Measurements from ENCODE around the gene DPEP2.

DPEP2 gene

GRCh38 chr16:68009157-68009735, 10.0 kb upstream of the DPEP2 start:
- Histone ChIP-seq H3K4me2 (no peak overlapping the region), H2AFZ (ENCODE audit: low read depth) (no peak overlapping the region), H3K79me2 (ENCODE audit: insufficient read depth, low read depth) (no peaks in the 10 kb centered on the region), H3K4me3 (IDR thresholded peaks at IDR 0.05; ENCODE audit: insufficient read depth, low read depth, low read length) (no peak overlapping the region), H3K27ac (no peak overlapping the region), H3K4me1 (ENCODE audit: low read depth, poor library complexity, severe bottlenecking) (no peaks in the 10 kb centered on the region), H4K20me1 (ENCODE audit: insufficient read depth) (no peaks in the 10 kb centered on the region), H3K27me3 (ENCODE audit: insufficient read depth, low read depth) (no peaks in the 10 kb centered on the region), H3K9ac (no peak overlapping the region), H3K36me3 (ENCODE audit: insufficient read depth) (no peaks in the 10 kb centered on the region)
- TF ChIP-seq CTCF (conservative IDR thresholded peaks at IDR 0.05; ENCODE audit: low read depth, low read length) = no peak

GRCh38 chr16:68005786-68006286, 6.6 kb upstream of the DPEP2 start:
- Histone ChIP-seq H3K4me2 (no peak overlapping the region), H3K36me3 (ENCODE audit: insufficient read depth) (no peaks in the 10 kb centered on the region), H3K27ac (no peak overlapping the region), H3K27me3 (ENCODE audit: insufficient read depth, low read depth) (no peaks in the 10 kb centered on the region), H3K4me1 (ENCODE audit: low read depth, poor library complexity, severe bottlenecking) (no peaks in the 10 kb centered on the region), H2AFZ (ENCODE audit: low read depth) (peak overlapping the region; percentile 6; the same call in 1 of the 2 replicates), H3K79me2 (ENCODE audit: insufficient read depth, low read depth) (no peaks in the 10 kb centered on the region), H3K9ac (no peak overlapping the region), H3K4me3 (IDR thresholded peaks at IDR 0.05; ENCODE audit: insufficient read depth, low read depth, low read length) (no peak overlapping the region), H4K20me1 (ENCODE audit: insufficient read depth) (no peaks in the 10 kb centered on the region)
- TF ChIP-seq CTCF (conservative IDR thresholded peaks at IDR 0.05; ENCODE audit: low read depth, low read length) = no peak

GRCh38 chr16:68005211-68005610, 5.9 kb upstream of the DPEP2 start:
- Histone ChIP-seq H2AFZ (ENCODE audit: low read depth) (no peak overlapping the region), H3K4me3 (IDR thresholded peaks at IDR 0.05; ENCODE audit: insufficient read depth, low read depth, low read length) (no peak overlapping the region), H3K4me1 (ENCODE audit: low read depth, poor library complexity, severe bottlenecking) (no peaks in the 10 kb centered on the region), H3K79me2 (ENCODE audit: insufficient read depth, low read depth) (no peaks in the 10 kb centered on the region), H3K4me2 (no peak overlapping the region), H3K27me3 (ENCODE audit: insufficient read depth, low read depth) (no peaks in the 10 kb centered on the region), H3K36me3 (ENCODE audit: insufficient read depth) (no peaks in the 10 kb centered on the region), H3K27ac (no peak overlapping the region), H4K20me1 (ENCODE audit: insufficient read depth) (no peaks in the 10 kb centered on the region), H3K9ac (no peak overlapping the region)
- no peak for TF ChIP-seq CTCF (conservative IDR thresholded peaks at IDR 0.05; ENCODE audit: low read depth, low read length)

- H3K4me2 ChIP-seq = no peak overlapping the region
- no peaks in the 10 kb centered on the region for H3K27me3 ChIP-seq (ENCODE audit: insufficient read depth, low read depth)
- H3K4me3 ChIP-seq (IDR thresholded peaks at IDR 0.05; ENCODE audit: insufficient read depth, low read depth, low read length) = no peak overlapping the region
- H3K36me3 ChIP-seq (ENCODE audit: insufficient read depth) = no peaks in the 10 kb centered on the region
- H2AFZ ChIP-seq (ENCODE audit: low read depth) = no peak overlapping the region
- no peak overlapping the region for H3K27ac ChIP-seq
- no peaks in the 10 kb centered on the region for H4K20me1 ChIP-seq (ENCODE audit: insufficient read depth)
- H3K79me2 ChIP-seq (ENCODE audit: insufficient read depth, low read depth) = no peaks in the 10 kb centered on the region
- TF ChIP-seq CTCF (conservative IDR thresholded peaks at IDR 0.05; ENCODE audit: low read depth, low read length) = no peak
- H3K4me1 ChIP-seq (ENCODE audit: low read depth, poor library complexity, severe bottlenecking) = no peaks in the 10 kb centered on the region
- no peak overlapping the region for H3K9ac ChIP-seq
These were observed 3.7 kb upstream of the DPEP2 start for GRCh38 chr16:68003031-68003430.
